ENCODE results near the gene RNU1-4. TPM values are rescaled to one million over a fixed set of nuclear protein-coding genes. Genes with fewer than 3 reads are reported as not detected.
"Not testable (repeated sequence)": the region's sequence is repeated elsewhere in the genome, so short reads cannot be mapped to it uniquely, and the experiment has no call there.

RNU1-4 gene
- total RNA-seq, 2 experiments from 2014 or later: 907 to 1,003 TPM

DNA sequence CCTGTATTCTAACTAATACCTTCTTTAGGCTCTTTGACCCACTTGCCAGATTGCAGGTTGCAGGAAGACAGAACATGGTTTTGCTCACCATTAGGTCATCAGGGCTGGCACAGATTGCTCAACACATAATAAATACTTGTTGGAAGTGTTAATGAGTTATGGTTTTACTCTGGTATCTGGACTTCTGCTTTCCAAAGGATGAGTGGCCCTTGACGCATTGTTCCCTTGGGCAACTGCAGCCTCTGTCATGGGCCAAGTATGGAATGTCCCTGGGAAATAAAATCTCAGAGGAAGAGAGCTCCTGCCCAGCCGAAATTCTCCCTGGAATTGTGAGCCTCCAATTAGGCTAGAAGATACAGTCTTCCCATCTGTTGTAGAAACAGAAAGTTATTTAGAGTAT lies 40.7 kb downstream of the RNU1-4 start:
- CTCF ChIA-PET, POLR2A ChIA-PET: not testable (repeated sequence)

DNA sequence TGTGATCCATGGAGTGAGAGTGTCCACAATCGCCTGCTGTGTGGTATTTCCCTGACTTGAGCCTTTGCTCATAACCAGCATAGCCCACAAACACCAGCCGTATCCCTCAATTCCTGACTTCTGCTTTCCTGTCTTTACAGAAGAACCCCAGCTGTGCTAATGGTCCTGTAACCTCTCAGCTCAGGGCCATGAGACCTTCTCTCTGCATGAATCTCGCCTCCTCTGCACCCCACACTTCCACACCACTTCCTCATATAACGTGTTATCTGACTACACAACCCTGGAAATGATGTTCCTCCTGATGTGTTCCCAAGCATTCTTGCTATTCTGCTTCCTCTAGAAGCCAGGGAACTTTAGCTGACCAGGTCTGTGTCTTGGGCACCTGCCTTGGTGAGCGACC lies 41.3 kb downstream of the RNU1-4 start:
- POLR2A ChIA-PET, CTCF ChIA-PET: not testable (repeated sequence)

DNA sequence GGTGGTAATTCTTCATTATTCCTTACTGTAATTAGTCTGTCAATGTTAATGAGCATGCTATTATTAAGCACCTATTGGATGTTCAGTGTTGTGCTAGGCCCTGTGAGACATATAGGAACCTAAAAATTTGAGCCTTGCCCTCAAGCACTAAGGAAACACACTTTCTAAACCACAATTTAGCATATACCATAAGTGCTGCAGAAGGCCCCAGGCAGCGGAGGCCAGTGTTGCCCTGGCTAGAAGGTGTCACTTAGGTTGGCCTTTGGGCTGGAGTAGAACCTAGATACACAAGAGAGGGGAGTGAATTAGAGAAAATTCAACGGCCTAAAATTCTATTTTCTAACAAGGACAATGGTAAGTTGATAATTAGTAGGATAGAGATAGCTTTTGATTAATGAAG lies 44.6 kb downstream of the RNU1-4 start:
- CTCF ChIA-PET, POLR2A ChIA-PET: not testable (repeated sequence)

DNA sequence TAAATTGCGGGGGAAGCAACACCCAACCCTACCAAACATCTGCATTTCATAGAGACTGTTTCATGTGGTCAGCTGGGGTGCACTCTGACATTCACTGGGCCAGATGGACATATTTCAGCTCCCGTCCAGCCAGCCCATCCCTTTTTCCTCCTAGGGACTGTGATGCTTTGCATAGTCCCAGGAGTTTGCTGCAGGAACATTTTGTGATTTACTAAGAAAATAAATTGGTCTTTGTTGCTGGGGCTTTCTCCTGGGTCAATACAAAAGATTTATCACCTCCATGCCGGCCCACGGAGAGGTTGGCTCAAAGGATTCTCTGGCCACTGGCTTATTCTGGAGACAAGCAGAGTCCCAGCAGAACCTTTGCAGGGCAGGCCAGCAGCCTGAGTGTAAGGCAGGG lies 46.0 kb downstream of the RNU1-4 start:
- CTCF ChIA-PET, POLR2A ChIA-PET: not testable (repeated sequence)

DNA sequence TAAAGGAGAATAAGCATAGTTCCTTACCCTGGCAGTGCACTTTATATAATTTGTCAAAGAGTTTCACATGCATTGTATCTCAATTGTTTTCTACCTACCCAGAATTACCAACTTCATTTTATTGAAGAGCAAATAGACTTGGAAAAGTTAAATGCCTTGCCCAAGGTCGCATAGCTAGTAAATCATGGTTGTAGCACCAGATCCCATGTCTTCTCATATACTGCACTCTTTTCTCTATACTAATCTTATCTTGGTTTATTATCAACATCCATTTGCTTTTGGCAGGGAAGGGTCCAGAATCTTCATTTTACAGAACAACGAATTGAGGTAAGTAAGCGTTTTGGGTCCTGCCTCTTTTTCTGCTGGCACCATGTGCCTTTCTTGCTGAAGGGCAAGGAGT lies 46.9 kb downstream of the RNU1-4 start:
- POLR2A ChIA-PET, CTCF ChIA-PET: not testable (repeated sequence)

DNA sequence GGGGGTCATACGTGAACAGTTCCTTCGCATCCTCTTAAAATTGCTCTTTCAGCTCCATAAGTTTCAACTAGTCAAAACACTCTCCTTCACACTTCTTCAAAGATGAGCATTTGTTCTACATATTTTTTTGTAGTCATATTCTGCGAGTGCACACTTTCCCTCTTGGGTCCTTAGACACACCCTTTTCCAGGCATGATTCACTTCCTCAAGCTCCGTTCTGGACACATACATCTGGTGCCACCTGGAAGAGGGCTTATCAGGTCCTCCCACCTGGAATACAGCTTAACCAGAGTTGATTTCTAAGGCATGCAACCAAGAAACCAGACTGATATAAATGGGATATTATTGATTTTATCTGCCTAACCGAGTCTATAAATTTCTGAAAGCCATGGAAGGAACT lies 47.4 kb downstream of the RNU1-4 start:
- CTCF ChIA-PET, POLR2A ChIA-PET: not testable (repeated sequence)

Other genes starting within 250 kb of the RNU1-4 start
- gene RNU1-1, start 226.2 kb upstream of the RNU1-4 start, total RNA-seq: 1,000 to 10,000 TPM in 1 of 2 experiments, 100 to 1,000 TPM in 1; 907 to 1,003 TPM
- gene NBPF1, start 127.0 kb upstream of the RNU1-4 start, total RNA-seq: 1 to 10 TPM; 5.7 to 6.0 TPM
- gene RNU1-3, start 73.6 kb upstream of the RNU1-4 start, total RNA-seq: 1,000 to 10,000 TPM in 1 of 2 experiments, 100 to 1,000 TPM in 1; 907 to 1,003 TPM
- 1,000 to 10,000 TPM in 1 of 2 experiments, 100 to 1,000 TPM in 1; 907 to 1,003 TPM for gene RNU1-2, start 155.5 kb downstream of the RNU1-4 start, total RNA-seq
- gene CROCC, start 181.4 kb downstream of the RNU1-4 start, total RNA-seq: 10 to 100 TPM; 20.4 to 21.4 TPM
- not detected for gene MFAP2, start 240.1 kb downstream of the RNU1-4 start, total RNA-seq

Measured in activated CD8-positive, alpha-beta memory T cell treated with anti-CD3 and anti-CD28 coated beads for 36 hours (primary cell).